Liver (tissue), 3 donors: ENCODE measurements around the gene PITPNC1.
"Not testable (repeated sequence)": the region's sequence is repeated elsewhere in the genome, so short reads cannot be mapped to it uniquely, and the experiment has no call there.

Experiments
- GABPA ChIP-seq, 2 donors: IDR thresholded peaks in 1 of 2; conservative IDR thresholded peaks in 1 of 2; 2 replicates each; pipeline ENCODE4 v1.6.1; 2016; ENCODE audit warnings: antibody characterized with exemption in 2 of 2, mild to moderate bottlenecking in 1 of 2, moderate library complexity in 1 of 2
- RAD21 ChIP-seq, 2 donors: IDR thresholded peaks; 2 replicates each; pipeline ENCODE4 v1.6.1; 2016; ENCODE audit warnings: antibody characterized with exemption in 2 of 2, mild to moderate bottlenecking in 2 of 2
- TAF1 ChIP-seq: conservative IDR thresholded peaks from 2 replicates; pipeline ENCODE4 v1.6.1; 2016; ENCODE audit warnings: antibody characterized with exemption, mild to moderate bottlenecking
- YY1 ChIP-seq: IDR thresholded peaks from 2 replicates; pipeline ENCODE4 v1.6.1; 2016; ENCODE audit warnings: antibody characterized with exemption, mild to moderate bottlenecking
- TF ChIP-seq, protein P1 (sequence below): fragments of 150-350 bp; IDR thresholded peaks from 2 replicates; pipeline ENCODE4 v1.5.1; 2017; ENCODE audit warnings: improper control_type of control experiment, low read depth, low read length; ENCODE audit not compliant: missing input control
- TF ChIP-seq, protein P2 (sequence below): IDR thresholded peaks from 2 replicates; pipeline ENCODE4 v1.6.1; 2016; ENCODE audit warnings: antibody characterized with exemption, mild to moderate bottlenecking
- TF ChIP-seq, protein P3 (sequence below): IDR thresholded peaks from 2 replicates; pipeline ENCODE4 v1.6.1; 2016; ENCODE audit warnings: antibody characterized with exemption
- donor health status: healthy.
- donor health status: healthy.

DNA sequence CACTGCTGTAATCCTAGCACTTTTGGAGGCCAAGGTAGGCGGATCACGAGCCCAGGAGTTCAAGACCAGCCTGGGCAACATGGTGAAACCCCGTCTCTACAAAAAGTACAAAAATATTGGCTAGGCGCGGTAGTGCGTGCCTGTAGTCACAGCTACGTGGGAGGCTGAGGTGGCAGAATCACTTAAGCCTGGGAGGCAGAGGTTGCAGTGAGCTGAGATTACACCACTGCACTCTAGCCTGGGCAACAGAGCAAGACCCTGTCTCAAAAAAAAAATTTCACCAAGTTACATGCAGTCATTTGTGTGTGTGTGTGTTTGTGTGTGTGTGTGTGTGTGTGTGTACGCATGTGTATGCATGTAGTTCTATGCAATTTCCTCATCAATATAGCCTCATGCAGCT is 325.8 kb downstream of the PITPNC1 start:
- TF ChIP-seq, protein P1, sequence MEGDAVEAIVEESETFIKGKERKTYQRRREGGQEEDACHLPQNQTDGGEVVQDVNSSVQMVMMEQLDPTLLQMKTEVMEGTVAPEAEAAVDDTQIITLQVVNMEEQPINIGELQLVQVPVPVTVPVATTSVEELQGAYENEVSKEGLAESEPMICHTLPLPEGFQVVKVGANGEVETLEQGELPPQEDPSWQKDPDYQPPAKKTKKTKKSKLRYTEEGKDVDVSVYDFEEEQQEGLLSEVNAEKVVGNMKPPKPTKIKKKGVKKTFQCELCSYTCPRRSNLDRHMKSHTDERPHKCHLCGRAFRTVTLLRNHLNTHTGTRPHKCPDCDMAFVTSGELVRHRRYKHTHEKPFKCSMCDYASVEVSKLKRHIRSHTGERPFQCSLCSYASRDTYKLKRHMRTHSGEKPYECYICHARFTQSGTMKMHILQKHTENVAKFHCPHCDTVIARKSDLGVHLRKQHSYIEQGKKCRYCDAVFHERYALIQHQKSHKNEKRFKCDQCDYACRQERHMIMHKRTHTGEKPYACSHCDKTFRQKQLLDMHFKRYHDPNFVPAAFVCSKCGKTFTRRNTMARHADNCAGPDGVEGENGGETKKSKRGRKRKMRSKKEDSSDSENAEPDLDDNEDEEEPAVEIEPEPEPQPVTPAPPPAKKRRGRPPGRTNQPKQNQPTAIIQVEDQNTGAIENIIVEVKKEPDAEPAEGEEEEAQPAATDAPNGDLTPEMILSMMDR: not testable (repeated sequence)
- not testable (repeated sequence) for TF ChIP-seq TAF1; YY1; RAD21 (IDR thresholded peaks at IDR 0.05); GABPA (IDR thresholded peaks at IDR 0.05 in 1 of 2, conservative IDR thresholded peaks at IDR 0.05 in 1 of 2)
- TF ChIP-seq, protein P2, sequence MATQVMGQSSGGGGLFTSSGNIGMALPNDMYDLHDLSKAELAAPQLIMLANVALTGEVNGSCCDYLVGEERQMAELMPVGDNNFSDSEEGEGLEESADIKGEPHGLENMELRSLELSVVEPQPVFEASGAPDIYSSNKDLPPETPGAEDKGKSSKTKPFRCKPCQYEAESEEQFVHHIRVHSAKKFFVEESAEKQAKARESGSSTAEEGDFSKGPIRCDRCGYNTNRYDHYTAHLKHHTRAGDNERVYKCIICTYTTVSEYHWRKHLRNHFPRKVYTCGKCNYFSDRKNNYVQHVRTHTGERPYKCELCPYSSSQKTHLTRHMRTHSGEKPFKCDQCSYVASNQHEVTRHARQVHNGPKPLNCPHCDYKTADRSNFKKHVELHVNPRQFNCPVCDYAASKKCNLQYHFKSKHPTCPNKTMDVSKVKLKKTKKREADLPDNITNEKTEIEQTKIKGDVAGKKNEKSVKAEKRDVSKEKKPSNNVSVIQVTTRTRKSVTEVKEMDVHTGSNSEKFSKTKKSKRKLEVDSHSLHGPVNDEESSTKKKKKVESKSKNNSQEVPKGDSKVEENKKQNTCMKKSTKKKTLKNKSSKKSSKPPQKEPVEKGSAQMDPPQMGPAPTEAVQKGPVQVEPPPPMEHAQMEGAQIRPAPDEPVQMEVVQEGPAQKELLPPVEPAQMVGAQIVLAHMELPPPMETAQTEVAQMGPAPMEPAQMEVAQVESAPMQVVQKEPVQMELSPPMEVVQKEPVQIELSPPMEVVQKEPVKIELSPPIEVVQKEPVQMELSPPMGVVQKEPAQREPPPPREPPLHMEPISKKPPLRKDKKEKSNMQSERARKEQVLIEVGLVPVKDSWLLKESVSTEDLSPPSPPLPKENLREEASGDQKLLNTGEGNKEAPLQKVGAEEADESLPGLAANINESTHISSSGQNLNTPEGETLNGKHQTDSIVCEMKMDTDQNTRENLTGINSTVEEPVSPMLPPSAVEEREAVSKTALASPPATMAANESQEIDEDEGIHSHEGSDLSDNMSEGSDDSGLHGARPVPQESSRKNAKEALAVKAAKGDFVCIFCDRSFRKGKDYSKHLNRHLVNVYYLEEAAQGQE: not testable (repeated sequence)
- TF ChIP-seq, protein P3, sequence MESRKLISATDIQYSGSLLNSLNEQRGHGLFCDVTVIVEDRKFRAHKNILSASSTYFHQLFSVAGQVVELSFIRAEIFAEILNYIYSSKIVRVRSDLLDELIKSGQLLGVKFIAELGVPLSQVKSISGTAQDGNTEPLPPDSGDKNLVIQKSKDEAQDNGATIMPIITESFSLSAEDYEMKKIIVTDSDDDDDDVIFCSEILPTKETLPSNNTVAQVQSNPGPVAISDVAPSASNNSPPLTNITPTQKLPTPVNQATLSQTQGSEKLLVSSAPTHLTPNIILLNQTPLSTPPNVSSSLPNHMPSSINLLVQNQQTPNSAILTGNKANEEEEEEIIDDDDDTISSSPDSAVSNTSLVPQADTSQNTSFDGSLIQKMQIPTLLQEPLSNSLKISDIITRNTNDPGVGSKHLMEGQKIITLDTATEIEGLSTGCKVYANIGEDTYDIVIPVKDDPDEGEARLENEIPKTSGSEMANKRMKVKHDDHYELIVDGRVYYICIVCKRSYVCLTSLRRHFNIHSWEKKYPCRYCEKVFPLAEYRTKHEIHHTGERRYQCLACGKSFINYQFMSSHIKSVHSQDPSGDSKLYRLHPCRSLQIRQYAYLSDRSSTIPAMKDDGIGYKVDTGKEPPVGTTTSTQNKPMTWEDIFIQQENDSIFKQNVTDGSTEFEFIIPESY: not testable (repeated sequence)
